ENCODE measurements around the gene SFXN1.

Gene SFXN1

DNA sequence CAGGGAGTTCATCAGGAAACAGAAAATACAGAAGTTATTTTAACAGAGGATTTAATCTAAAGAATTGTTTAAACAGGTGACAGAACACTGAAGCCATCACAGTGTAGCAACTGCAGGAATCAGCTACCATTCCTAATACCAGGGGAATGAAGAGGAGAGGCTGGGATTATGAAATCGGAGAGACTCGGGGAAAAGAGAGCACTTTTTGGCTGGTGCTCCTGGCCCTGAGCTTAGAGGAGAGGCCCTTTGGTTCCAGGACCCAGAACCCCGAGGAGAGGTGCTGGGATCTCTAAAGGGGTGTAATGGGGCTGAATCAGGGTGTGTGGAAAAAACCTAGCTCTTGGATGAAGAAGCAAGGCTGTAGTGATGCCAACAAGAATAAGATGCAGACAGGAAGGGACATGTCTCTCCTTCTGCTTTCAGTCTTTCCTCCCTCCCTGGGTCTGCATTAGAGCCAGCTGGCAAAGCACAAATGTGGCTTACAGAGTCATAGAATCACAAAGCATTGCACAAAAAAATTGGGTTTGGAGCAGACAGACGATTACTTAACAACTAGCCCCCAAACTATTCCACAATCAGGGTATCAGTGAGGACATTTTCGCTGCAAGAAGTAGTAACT, 11.6 kb upstream of the SFXN1 start:
- DNase-seq, result no peak

GRCh38 chr5:175467983-175468690, 10.2 kb upstream of the SFXN1 start:
- no peak for DNase-seq

DNA sequence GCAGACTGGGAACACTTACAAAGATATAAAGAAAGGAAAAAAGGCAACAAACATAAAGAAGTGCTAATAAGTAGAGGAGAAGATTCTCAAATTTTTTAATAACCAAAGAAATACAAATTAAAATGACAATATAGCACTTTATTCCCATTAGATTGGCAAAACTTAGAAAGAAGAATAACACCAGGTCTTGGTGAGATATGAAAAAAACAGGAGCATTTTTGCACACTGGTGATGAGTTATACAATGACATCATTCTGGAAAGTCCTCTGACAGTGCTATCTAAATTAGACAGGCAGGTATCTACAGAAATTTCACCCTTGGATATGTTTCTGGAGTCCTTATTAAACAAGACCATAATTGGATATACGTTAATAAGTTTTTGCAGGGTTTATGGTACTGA, 9.5 kb upstream of the SFXN1 start:
- no peak for DNase-seq

DNA sequence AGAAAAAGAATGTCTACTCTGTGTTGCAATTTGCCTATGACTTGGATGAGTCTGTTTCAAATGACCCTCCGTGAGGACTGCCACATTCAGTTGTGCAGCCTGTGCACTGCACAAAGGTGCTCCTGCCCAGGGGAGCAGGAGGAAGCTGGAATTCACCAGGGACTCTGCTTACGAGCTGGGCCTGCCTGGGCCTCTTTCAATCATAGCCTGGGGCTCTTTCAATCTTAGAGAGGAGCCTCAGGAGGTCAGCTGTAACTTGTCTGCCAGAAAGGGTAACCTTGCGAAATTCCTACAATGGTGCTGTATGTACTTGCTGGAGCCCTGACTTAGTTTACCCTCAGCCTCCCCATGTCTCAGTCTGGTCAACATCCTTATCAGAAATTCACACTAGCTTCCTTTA, 8.4 kb upstream of the SFXN1 start:
- no peak for DNase-seq

- no peak for DNase-seq
Measured at GRCh38 chr5:175470781-175471180, 7.6 kb upstream of the SFXN1 start.

DNA sequence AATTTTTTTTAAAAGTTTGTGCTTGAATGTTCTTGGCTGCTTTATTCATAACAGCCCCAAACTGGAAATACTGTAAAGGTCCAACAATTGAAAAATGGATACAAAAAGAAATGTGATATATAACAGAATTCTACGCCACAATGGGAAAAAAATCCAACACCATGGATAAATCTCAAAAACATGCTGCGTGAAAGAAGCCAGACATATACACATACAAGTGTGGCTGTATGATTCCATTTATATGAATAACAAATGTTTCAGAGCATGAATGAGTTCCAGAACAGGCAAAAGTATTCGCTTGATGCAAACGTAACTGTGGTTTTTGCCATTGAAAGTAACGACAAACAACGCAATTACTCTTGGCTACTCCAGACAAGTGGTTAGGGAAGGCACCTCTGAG, 7.2 kb upstream of the SFXN1 start:
- DNase-seq, result no peak

DNA sequence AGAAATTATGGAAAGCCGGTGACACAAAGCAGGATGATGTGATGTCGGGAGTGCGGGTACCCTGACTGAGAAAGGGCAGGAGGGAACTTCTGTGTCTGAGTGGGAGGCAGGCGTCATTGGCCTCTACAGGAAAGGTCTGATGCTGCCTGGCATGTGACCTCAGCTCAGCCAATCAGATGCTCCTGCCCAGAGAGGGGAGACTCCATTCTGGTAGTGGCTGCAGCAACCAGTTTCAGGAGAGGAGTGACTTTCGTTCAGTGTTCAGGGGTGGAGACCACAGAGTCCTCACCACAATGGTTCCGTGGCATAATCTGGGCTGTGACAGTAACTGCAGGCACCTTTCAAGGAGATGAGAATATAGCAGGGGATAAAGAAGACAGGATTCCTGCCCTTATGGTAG, 6.7 kb upstream of the SFXN1 start:
- DNase-seq, result peak; percentile 15

DNA sequence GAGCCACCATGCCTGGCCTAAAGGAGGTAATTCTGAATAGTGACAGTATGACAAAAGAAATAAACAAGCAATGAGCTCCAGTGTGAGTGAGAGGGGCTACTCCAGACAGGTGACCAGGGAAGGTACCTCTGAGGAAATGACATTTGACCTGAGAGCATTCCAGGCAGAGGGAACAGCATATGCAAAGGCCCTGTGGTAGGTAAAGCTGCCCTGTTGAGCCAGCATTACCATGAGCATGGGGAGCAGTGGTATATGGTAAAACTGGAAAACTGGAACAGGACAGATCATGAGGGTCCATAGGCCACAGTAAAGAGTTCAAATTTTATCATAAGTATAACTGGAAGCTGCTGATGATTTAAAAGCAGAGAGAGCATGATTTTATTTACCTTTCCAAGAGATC, 6.0 kb upstream of the SFXN1 start:
- DNase-seq, result no peak

DNA sequence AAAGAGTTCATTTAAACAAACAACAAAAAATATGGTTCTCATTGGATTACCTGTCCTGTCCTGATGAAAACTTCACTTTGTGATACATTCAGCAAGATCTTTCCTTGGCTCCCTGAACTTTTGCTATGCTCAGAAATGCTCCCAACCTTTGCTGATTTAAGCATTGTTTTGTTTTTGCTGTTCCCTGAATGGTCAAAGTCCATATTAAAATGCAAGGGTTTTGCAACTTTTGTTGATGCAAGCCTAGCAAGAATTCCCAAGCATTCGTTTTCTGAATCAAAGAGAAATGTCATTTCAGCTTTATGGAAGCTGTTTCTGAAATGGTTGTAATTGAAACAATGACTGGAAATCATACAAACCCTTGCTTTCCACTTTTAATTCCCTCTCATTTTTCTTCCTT, 3.1 kb upstream of the SFXN1 start:
- DNase-seq, result no peak

DNA sequence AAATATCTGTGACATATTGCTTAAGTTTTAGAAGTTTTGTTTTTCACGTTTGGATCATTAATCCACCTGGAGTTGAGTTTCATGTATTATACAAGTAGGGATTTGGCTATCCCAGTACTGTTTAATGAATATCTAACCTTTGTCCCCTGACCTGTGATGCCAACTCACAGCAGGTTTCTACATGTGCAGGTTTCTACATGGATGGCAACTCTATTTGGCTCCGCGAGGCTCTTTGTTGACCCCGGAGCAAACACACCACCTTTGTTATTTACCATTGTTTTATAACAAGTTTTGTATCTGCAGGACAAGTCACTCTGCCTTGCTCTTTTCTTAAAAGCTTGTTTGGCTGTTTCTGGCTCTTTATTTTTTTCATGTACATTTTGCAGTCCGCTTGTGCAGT, 920 bp upstream of the SFXN1 start:
- DNase-seq, result no peak

DNA sequence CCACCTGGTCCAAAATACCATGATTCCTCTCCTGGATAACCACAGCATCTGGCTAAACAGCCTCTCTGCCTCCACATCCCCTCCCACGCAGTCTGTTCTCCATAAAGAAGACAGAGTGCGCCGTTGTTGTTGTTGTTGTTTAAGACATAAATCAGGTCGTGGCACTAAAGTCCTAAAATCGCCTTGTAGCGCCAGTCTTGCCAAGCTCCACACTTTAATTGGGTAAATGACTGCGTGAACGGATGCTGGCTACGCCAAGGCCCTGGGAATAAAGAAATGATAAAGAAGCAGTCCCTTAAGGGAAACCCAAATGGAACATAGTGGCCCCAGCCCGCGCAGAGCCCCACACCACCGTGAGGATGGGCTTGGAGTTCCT, 364 bp upstream of the SFXN1 start:
- DNase-seq, result no peak

GRCh38 chr5:175479125-175479881, 943 bp downstream of the SFXN1 start:
- no peak for DNase-seq

DNA sequence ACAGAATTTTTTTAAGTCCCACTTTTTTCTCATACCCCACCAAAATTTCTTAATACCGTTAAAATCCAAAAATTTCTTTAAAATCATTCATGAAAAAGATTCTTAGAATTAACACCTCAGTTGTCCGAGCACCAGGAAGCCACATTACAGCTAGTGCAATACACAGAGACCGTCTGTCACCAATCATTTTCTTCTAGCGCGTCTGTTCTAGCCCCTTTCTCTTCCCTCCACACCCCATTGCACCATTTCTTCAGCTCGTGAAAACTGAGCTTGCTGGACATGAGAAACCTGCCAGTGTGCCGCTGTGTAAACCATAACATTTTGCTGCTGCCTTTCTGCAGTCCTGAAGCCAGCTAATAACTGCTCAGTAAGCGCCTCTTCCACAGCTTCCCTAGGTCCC, 5.0 kb downstream of the SFXN1 start:
- no peak for DNase-seq

DNA sequence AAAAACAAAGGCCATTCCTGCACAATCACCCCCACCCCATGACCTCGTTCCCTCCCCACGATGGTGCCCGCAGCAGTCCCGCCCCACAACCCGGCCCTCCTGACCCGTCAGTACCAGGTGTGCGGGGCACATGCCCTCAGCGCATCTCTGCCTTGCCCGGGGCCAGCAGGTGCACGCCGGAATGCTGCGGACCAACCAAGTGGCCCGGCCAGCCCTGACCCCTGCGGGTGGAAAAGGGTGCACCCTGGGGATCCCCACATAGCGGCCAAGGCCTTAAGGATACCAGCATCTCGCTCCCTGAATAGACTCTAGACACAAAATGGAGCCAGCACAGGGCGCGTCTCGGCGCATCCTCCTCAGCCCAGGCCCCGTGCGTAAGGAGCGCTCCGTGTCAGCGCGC, 6.0 kb downstream of the SFXN1 start:
- DNase-seq, result no peak

GRCh38 chr5:175484829-175485228, 6.5 kb downstream of the SFXN1 start:
- DNase-seq, result no peak

- DNase-seq, result no peak
Measured at GRCh38 chr5:175485631-175486030, 7.3 kb downstream of the SFXN1 start.

- no peak for DNase-seq
Measured at GRCh38 chr5:175487514-175488222, 9.3 kb downstream of the SFXN1 start.

DNA sequence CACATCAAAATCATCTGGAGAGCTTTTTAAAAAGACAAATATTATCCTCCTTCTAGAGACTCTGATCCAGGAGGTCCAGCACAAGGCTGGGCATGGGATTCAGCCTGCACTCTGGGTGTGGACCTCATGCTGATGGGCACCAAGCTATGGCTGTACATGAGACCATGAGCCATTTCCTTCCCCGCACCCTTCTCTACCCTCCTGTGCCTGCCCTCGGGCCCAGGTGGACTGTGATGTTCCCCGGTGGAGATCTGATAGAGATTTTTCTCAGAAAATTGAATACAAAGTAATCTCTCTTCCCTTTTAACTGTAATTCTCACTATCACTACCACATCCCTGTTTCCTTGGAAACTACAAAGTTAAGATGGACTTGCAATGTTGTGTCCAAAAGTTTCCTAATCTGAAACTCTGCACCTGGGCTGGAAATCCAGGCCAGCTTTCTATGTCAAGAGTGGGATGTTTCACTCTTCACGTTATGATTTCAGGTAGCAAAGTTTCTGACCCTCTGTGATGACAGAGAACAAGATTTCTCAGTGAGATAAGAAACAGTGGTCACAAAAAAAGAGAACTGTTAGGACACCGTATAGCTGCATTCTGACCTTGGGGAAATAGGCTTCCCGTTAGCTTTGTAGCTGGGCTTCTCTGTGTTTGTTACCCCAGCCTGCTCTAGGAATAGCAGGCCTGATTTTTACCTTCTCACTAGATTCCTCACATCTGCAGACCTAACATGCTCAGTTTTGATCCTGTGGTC, 11.5 kb downstream of the SFXN1 start:
- no peak for DNase-seq

DNA sequence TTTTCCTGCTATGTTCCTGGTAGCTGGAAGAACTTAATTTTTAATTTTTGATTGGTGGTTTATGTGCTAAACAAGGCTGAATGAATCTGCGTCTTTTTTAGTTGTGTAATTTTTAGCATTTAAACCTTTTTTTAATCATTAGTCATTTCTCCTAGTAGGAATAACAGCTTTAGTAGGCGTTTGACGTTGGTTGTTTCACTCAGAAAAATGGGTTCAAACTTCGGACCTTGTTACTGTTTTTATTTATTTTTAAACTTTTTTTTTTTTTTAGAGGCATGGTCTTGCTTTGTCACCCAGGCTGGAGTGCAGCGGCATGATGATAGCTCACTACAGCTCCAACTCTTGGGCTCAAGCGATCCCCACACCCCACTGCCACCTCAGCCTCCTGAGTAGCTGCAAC, 12.9 kb downstream of the SFXN1 start:
- no peak for DNase-seq

DNA sequence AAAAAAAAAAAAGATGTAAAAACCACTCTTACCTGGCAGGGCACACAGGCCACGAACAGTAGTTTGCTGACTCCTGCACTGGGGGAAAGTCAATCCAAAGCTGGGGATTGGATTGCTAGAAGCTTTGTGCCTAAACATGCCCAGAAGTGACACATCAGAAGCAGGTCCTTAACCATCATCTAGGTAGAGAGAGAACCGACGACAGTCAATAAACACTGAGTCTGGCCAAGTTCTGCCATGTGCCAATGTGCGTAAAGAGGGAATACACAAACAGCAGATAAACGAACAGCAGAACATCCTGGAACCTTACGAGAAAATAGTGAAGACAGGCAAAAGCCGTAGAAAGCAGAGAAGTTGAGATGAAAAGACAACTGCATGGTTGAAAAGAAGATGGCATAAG, 14.9 kb downstream of the SFXN1 start:
- no peak for DNase-seq

GRCh38 chr5:175493726-175494125, 15.4 kb downstream of the SFXN1 start:
- no peak for DNase-seq

DNA sequence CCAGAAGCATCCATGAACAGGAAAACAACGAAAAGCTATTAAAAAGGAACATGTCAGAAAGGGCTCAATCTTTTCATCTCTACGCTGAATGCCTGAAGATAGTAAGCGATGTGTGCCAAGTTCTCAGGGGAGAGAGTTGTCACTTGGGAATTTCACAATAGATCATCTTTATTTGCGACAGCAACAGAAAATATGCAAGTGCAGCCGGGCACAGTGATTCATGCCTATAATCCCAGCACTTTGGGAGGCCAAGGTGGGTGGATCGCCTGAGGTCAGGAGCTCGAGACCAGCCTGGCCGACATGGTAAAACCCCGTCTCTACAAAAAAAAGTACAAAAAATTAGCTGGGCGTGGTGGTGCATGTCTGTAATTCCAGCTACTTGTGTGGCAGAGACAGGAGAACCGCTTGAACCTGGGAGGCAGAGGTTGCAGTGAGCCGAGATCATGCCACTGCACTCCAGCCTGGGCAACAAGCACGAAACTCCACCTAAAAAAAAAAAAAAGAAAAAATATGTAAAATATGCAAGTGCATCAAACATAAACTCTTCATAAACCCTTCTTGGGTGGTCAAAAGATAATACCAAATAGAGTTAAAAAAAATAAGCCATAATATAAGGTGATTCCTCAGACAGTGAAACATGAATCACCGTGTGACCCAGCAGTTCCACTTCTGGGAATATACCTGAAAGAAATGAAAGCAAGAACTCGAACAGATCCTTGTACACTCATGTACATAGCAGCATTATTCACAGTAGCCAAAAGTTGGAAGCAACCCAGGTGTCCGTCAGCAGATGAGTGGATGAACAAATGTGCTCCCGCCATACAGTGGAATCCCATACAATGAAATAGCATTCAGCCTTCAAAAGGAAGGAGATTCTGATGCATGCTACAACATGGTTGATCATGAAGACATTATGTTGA, 16.2 kb downstream of the SFXN1 start:
- no peak for DNase-seq

All from activated CD4-positive, alpha-beta T cell treated with anti-CD3 and anti-CD28 coated beads, Interleukin-10, Interleukin-2, amounts not matched to agents 100 ng/mL and 50 ng/mL, durations not matched to agents 16 hours and 8 hours (primary cell).